Measurements from ENCODE around the gene MYBPH. TPM values are rescaled to one million over a fixed set of nuclear protein-coding genes. Genes with fewer than 3 reads are reported as not detected.

MYBPH gene
- total RNA-seq, 4 donors from 2014 or later, result not detected

GRCh38 chr1:203168256-203168786 lies 7.3 kb downstream of the MYBPH start:
- Histone ChIP-seq H3K36me3 (no peaks in the 10 kb centered on the region), H3K27me3 (no peaks in the 10 kb centered on the region), H3K27ac (no peak overlapping the region), H3K9me3 (no peaks in the 10 kb centered on the region), H3K4me3 (no peak overlapping the region), H3K4me1 (peaks cover 0 to 4% (median 0%) of the 10 kb centered on the region in 4 donors)
- no peak for DNase-seq (ENCODE audit: low spot score in 2 of 2)
- TF ChIP-seq CTCF (IDR thresholded peaks at IDR 0.05) (no peak), EP300 (IDR thresholded peaks at IDR 0.05) (no peak), POLR2A (IDR thresholded peaks at IDR 0.05) (no peak)
- WGBS, 2 donors, result 91 to 94% methylated on average over 12 of the region's 12 CpGs

- DNase-seq (ENCODE audit: low spot score in 2 of 2), result no peak
- no peaks in the 10 kb centered on the region for H3K9me3 ChIP-seq
- H3K4me3 ChIP-seq, result no peak overlapping the region
- no peaks in the 10 kb centered on the region for H3K27me3 ChIP-seq
- peaks cover 0 to 4% (median 0%) of the 10 kb centered on the region in 4 donors for H3K4me1 ChIP-seq
- TF ChIP-seq POLR2A (IDR thresholded peaks at IDR 0.05), result no peak
- TF ChIP-seq EP300 (IDR thresholded peaks at IDR 0.05), result no peak
- no peak for TF ChIP-seq CTCF (IDR thresholded peaks at IDR 0.05)
- no peaks in the 10 kb centered on the region for H3K36me3 ChIP-seq
- 95 to 97% methylated on average over 4 of the region's 5 CpGs for WGBS, 2 donors
- H3K27ac ChIP-seq, result no peak overlapping the region
These were observed 7.8 kb downstream of the MYBPH start for GRCh38 chr1:203167913-203168200.

GRCh38 chr1:203167026-203167912 lies 8.4 kb downstream of the MYBPH start:
- Histone ChIP-seq H3K27ac (no peak overlapping the region), H3K4me3 (no peak overlapping the region), H3K36me3 (no peaks in the 10 kb centered on the region), H3K4me1 (peaks cover 0 to 4% (median 0%) of the 10 kb centered on the region in 4 donors), H3K9me3 (no peaks in the 10 kb centered on the region), H3K27me3 (no peaks in the 10 kb centered on the region)
- 76 to 77% methylated on average over 21 to 22 of the region's 23 CpGs for WGBS, 2 donors
- no peak for TF ChIP-seq CTCF (IDR thresholded peaks at IDR 0.05)
- TF ChIP-seq POLR2A (IDR thresholded peaks at IDR 0.05), result no peak
- TF ChIP-seq EP300 (IDR thresholded peaks at IDR 0.05), result no peak
- DNase-seq (ENCODE audit: low spot score in 2 of 2), result no peak

GRCh38 chr1:203166192-203166940 lies 9.3 kb downstream of the MYBPH start:
- no peaks in the 10 kb centered on the region for H3K9me3 ChIP-seq
- H3K27me3 ChIP-seq, result no peaks in the 10 kb centered on the region
- H3K27ac ChIP-seq, result no peak overlapping the region
- no peaks in the 10 kb centered on the region for H3K36me3 ChIP-seq
- no peak for TF ChIP-seq POLR2A (IDR thresholded peaks at IDR 0.05)
- TF ChIP-seq EP300 (IDR thresholded peaks at IDR 0.05), result no peak
- no peak for TF ChIP-seq CTCF (IDR thresholded peaks at IDR 0.05)
- WGBS, 2 donors, result 66 to 71% methylated on average over 13 to 14 of the region's 14 CpGs
- H3K4me1 ChIP-seq, result peaks cover 0 to 4% (median 0%) of the 10 kb centered on the region in 4 donors
- no peak for DNase-seq (ENCODE audit: low spot score in 2 of 2)
- no peak overlapping the region for H3K4me3 ChIP-seq

GRCh38 chr1:203165800-203166161 lies 9.8 kb downstream of the MYBPH start:
- WGBS, 2 donors, result 96 to 97% methylated on average over 8 of the region's 8 CpGs
- Histone ChIP-seq H3K4me3 (no peak overlapping the region), H3K9me3 (no peaks in the 10 kb centered on the region), H3K27me3 (no peaks in the 10 kb centered on the region), H3K4me1 (peaks cover 0 to 4% (median 0%) of the 10 kb centered on the region in 4 donors), H3K36me3 (no peaks in the 10 kb centered on the region), H3K27ac (no peak overlapping the region)
- TF ChIP-seq EP300 (IDR thresholded peaks at IDR 0.05), result no peak
- TF ChIP-seq CTCF (IDR thresholded peaks at IDR 0.05), result no peak
- no peak for TF ChIP-seq POLR2A (IDR thresholded peaks at IDR 0.05)
- no peak for DNase-seq (ENCODE audit: low spot score in 2 of 2)
